Endothelial cell of umbilical vein (primary cell): ENCODE measurements around the gene LGALS4. TPM values are rescaled to one million over a fixed set of nuclear protein-coding genes. Genes with fewer than 3 reads are reported as not detected.
"Not testable (repeated sequence)": the region's sequence is repeated elsewhere in the genome, so short reads cannot be mapped to it uniquely, and the experiment has no call there.

Experiments
- BruUV-seq: library from RNA; stranded (reverse); fragments of 400-500 nt; replicated peaks from 2 replicates; lab custom pipeline; 2021; lab: Mats Ljungman, UMichigan
- CTCF ChIA-PET: fragments of 300-600, 350-600 bp; sonication (Branson Sonifier 250); formaldehyde crosslinking; loops from one replicate; lab custom pipeline; 2021; ENCODE audit warnings: antibody characterized with exemption, inconsistent platforms; lab: Charles Lee
- POLR2A ChIA-PET: fragments of 300-600, 350-600 bp; sonication (Branson Sonifier 250); formaldehyde crosslinking; loops from one replicate; lab custom pipeline; 2021; ENCODE audit warnings: antibody characterized with exemption, inconsistent platforms; lab: Charles Lee
- DNase-seq: peaks from one replicate; pipeline ENCODE4 v3.0.0-alpha.2; 2011; ENCODE audit warnings: low read depth, low spot score
- FAIRE-seq: peaks from 2 replicates; lab custom pipeline; 2011; peaks lifted over from hg19 to GRCh38; lab: Jason Lieb, UNC
- H2AFZ ChIP-seq: 2 replicates; pipeline ENCODE4 v1.6.0; 2012; ENCODE audit warnings: low read depth, low read length, control low read depth, inconsistent platforms
- H3K27ac ChIP-seq: 2 replicates; pipeline ENCODE4 v1.5.1; 2011; ENCODE audit warnings: low read depth, mild to moderate bottlenecking, control low read depth, low read length, moderate library complexity; ENCODE audit not compliant: insufficient read depth
- H3K27me3 ChIP-seq, 2 experiments: 2 replicates each; pipeline versions ENCODE4 v1.6.0 to v1.6.1; 2011; ENCODE audit warnings: low read length in 2 of 2, mixed read lengths in 1 of 2; ENCODE audit not compliant: control insufficient read depth in 2 of 2, insufficient read depth in 2 of 2
- H3K36me3 ChIP-seq, 2 experiments: 2 replicates in 1 of 2; 3 replicates in 1 of 2; pipeline ENCODE4 v1.5.1; 2011; ENCODE audit warnings: low read length in 2 of 2, mild to moderate bottlenecking in 1 of 2, moderate library complexity in 1 of 2; ENCODE audit not compliant: control insufficient read depth in 2 of 2, insufficient read depth in 2 of 2; ENCODE audit errors: extremely low read depth in 1 of 2
- H3K4me1 ChIP-seq: 3 replicates; pipeline ENCODE4 v1.5.1; 2011; ENCODE audit warnings: mild to moderate bottlenecking, low read length; ENCODE audit not compliant: control insufficient read depth, insufficient read depth; ENCODE audit errors: extremely low read depth
- H3K4me2 ChIP-seq: 2 replicates; pipeline ENCODE4 v1.6.1; 2011; ENCODE audit warnings: low read length, control low read depth, mixed read lengths; ENCODE audit not compliant: insufficient read depth
- H3K4me3 ChIP-seq, 3 experiments: fragments of 200-600 bp in 1 of 3; sonication (generic), shearing (Covaris generic) in 1 of 3; replicated peaks in 1 of 3; 2 replicates each; pipeline ENCODE4 v1.5.1; 2011 to 2016; ENCODE audit warnings: control low read depth in 3 of 3, low read length in 3 of 3, mild to moderate bottlenecking in 2 of 3, inconsistent platforms in 1 of 3, low read depth in 1 of 3, moderate library complexity in 1 of 3; ENCODE audit not compliant: insufficient read depth in 1 of 3
- H3K79me2 ChIP-seq: 2 replicates; pipeline ENCODE4 v1.6.0; 2012; ENCODE audit warnings: low read length, inconsistent platforms; ENCODE audit not compliant: control insufficient read depth, insufficient read depth
- H3K9ac ChIP-seq: replicated peaks from 2 replicates; pipeline ENCODE3; 2011; ENCODE audit warnings: low read length, control low read depth; ENCODE audit not compliant: insufficient read depth; ENCODE audit errors: extremely low read depth
- H3K9me1 ChIP-seq: replicated peaks from 3 replicates; pipeline ENCODE4 v1.6.0; 2011; ENCODE audit warnings: mild to moderate bottlenecking, low read length; ENCODE audit not compliant: control insufficient read depth, insufficient read depth; ENCODE audit errors: extremely low read depth
- H3K9me3 ChIP-seq: replicated peaks from 2 replicates; pipeline ENCODE4 v1.5.1; 2012; ENCODE audit warnings: low read length, inconsistent platforms; ENCODE audit not compliant: control insufficient read depth, insufficient read depth
- H4K20me1 ChIP-seq: replicated peaks from 2 replicates; pipeline ENCODE3; 2011; ENCODE audit warnings: mild to moderate bottlenecking, low read length; ENCODE audit not compliant: control insufficient read depth, insufficient read depth; ENCODE audit errors: extremely low read depth
- FOS ChIP-seq: IDR thresholded peaks from 2 replicates; pipeline ENCODE4 v1.6.1; 2011; ENCODE audit warnings: mild to moderate bottlenecking, low read length, moderate library complexity, borderline replicate concordance; ENCODE audit not compliant: insufficient read depth
- GATA2 ChIP-seq: IDR thresholded peaks from 2 replicates; pipeline ENCODE4 v1.7.0; 2011; ENCODE audit warnings: low read depth, mild to moderate bottlenecking, moderate library complexity, mixed read lengths, low read length; ENCODE audit not compliant: insufficient read length, insufficient read depth
- JUN ChIP-seq: IDR thresholded peaks from 2 replicates; pipeline ENCODE4 v1.6.1; 2011; ENCODE audit warnings: borderline replicate concordance, low read depth; ENCODE audit not compliant: insufficient read length, insufficient read depth
- MYC ChIP-seq: IDR thresholded peaks from one replicate; pipeline ENCODE4 v1.6.1; 2011; ENCODE audit warnings: mild to moderate bottlenecking, low read depth, low read length
- POLR2A ChIP-seq: IDR thresholded peaks from 2 replicates; pipeline ENCODE4 v1.6.1; 2012; ENCODE audit warnings: low read depth, mild to moderate bottlenecking, control low read depth, low read length
- POLR2AphosphoS5 ChIP-seq: IDR thresholded peaks from 2 replicates; pipeline ENCODE4 v1.6.1; 2012; ENCODE audit warnings: low read depth, mild to moderate bottlenecking, control low read depth, low read length, moderate library complexity; ENCODE audit not compliant: insufficient read depth
- dilution Hi-C: fragments of 300-500 bp; cut with MboI; formaldehyde crosslinking; loops from one replicate; pipeline ENCODE4 v1.15.0; 2019; ENCODE audit warnings: low sequenced_read_pairs; ENCODE audit not compliant: extremely low pct_ligation_motif_present
- intact Hi-C: fragments of 100-400 bp; cut with micrococcal nuclease; formaldehyde crosslinking; loops from one replicate; pipeline ENCODE4 v1.10.0; 2022
- polyA plus RNA-seq, 4 experiments: library from polyadenylated mRNA; depleted of rRNA in 3 of 4; stranded (reverse) in 3 of 4; unstranded in 1 of 4; fragments of >200 nt; gene quantifications; 2 replicates each; pipeline versions ENCODE4 v1.2.1 to v1.2.3, GENCODE V29; 2011 to 2012; ENCODE audit warnings: missing spikeins in 1 of 4
- total RNA-seq: library from RNA; stranded (reverse); gene quantifications from 2 replicates; pipeline ENCODE4 v1.2.3, GENCODE V29; 2021
- TF ChIP-seq, protein P1 (sequence below), 2 donors: IDR thresholded peaks; 1 replicate in 1 of 2; 2 replicates in 1 of 2; pipeline ENCODE4 v1.5.1; 2011; ENCODE audit warnings: low read length in 2 of 2, mild to moderate bottlenecking in 2 of 2, moderate library complexity in 2 of 2, control low read depth in 1 of 2, inconsistent platforms in 1 of 2, low read depth in 1 of 2; ENCODE audit not compliant: insufficient read depth in 1 of 2; ENCODE audit errors: extremely low read depth in 1 of 2

The LGALS4 gene
- total and polyA plus RNA-seq, 2 donors (not counting 3 experiments of a cell fraction or from before 2014, with no cell fraction given) = 0.19 TPM; not detected in 1

DNA sequence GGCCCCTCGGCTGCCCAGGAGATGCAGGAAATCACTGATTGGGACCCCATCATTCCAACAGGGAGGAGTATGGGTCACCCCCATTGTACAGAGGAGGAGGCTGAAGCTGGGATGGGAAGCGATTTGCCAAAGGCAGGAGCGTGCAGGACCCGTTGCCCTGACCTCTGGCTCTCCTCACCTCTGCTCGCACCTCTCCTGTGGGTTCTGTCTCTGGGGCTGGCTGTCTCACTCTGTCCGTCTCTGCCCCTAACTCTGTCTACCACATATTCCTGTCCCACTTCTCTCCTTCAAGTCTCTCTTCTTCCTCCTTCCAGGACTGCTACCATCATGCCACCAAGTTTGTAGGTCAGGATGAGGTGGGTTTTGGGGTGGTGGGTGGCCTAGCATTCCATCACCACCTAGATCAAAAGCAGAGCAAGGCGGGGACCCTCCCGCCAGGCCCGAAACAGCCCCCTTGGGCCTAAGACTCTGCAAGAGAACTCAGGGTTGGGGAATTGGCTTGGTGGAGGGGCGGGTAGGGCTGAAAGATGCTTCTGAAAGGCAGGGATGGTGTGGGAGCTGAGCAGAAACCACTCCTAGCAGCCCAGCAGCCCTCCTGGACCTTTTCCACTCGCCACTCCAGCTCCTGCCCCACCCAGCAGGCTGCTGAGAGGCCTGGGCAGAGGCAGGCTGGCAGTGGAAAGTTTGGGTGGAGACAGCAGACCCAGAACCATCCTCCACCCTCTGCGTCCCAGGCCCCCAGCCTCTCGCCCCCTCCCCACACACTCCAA lies 38.4 kb downstream of the LGALS4 start:
- Histone ChIP-seq H3K27ac (no peak overlapping the region), H4K20me1 (no peaks in the 10 kb centered on the region), H3K4me3 (no peak overlapping the region), H3K9me1 (no peaks in the 10 kb centered on the region), H2AFZ (no peak overlapping the region), H3K9me3 (no peaks in the 10 kb centered on the region), H3K4me1 (peaks cover 5% of the 10 kb centered on the region), H3K27me3 (no peaks in the 10 kb centered on the region), H3K9ac (no peak overlapping the region), H3K36me3 (no peaks in the 10 kb centered on the region), H3K4me2 (no peak overlapping the region), H3K79me2 (no peaks in the 10 kb centered on the region)
- POLR2A ChIA-PET = no interaction called here
- intact Hi-C loops = no loop called here
- TF ChIP-seq GATA2 (no peak), POLR2A (no peak)
- no peak for FAIRE-seq
- dilution Hi-C loops = no loop called here
- DNase-seq = no peak
- CTCF ChIA-PET = no interaction called here
- no TSS peak for BruUV-seq

GRCh38 chr19:38773469-38774177 lies 39.1 kb downstream of the LGALS4 start, which contains the start of gene LGALS7:
LGALS7 (minus strand) TSS chr19:38773517; CDS start chr19:38773492, 25 bp downstream.
- H2AFZ ChIP-seq = no peak within 1 kb of the TSS
- POLR2A ChIA-PET = no interaction called here
- H3K27me3 ChIP-seq = no peaks in the 10 kb centered on the region
- CTCF ChIA-PET = interaction anchor here (0.6 kb wide), 1 partner anchor 19 kb away, joined by 3 read pairs; no protein-coding TSS in a partner anchor
- H3K9me3 ChIP-seq = no peaks in the 10 kb centered on the region
- no peaks in the 10 kb centered on the region for H3K79me2 ChIP-seq
- no peak within 1 kb of the TSS for H3K27ac ChIP-seq
- DNase-seq = no peak
- H3K9me1 ChIP-seq = no peaks in the 10 kb centered on the region
- no peak within 1 kb of the TSS for H3K4me2 ChIP-seq
- no peak for FAIRE-seq
- TF ChIP-seq JUN = no peak
- no peak for TF ChIP-seq MYC
- TF ChIP-seq POLR2A = no peak
- TF ChIP-seq, protein P1, sequence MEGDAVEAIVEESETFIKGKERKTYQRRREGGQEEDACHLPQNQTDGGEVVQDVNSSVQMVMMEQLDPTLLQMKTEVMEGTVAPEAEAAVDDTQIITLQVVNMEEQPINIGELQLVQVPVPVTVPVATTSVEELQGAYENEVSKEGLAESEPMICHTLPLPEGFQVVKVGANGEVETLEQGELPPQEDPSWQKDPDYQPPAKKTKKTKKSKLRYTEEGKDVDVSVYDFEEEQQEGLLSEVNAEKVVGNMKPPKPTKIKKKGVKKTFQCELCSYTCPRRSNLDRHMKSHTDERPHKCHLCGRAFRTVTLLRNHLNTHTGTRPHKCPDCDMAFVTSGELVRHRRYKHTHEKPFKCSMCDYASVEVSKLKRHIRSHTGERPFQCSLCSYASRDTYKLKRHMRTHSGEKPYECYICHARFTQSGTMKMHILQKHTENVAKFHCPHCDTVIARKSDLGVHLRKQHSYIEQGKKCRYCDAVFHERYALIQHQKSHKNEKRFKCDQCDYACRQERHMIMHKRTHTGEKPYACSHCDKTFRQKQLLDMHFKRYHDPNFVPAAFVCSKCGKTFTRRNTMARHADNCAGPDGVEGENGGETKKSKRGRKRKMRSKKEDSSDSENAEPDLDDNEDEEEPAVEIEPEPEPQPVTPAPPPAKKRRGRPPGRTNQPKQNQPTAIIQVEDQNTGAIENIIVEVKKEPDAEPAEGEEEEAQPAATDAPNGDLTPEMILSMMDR (IDR thresholded peaks at IDR 0.05; ENCODE audit: extremely low read depth in 1 of 2, insufficient read depth in 1 of 2, low read depth in 1 of 2, low read length in 2 of 2) = no peak
- no peak for TF ChIP-seq POLR2AphosphoS5
- TF ChIP-seq GATA2 = no peak
- no peak for TF ChIP-seq FOS
- H4K20me1 ChIP-seq = no peaks in the 10 kb centered on the region
- H3K4me1 ChIP-seq = peaks cover 5% of the 10 kb centered on the region
- H3K4me3 ChIP-seq = no peak within 1 kb of the TSS
- no peaks in the 10 kb centered on the region for H3K36me3 ChIP-seq
- H3K9ac ChIP-seq = no peak within 1 kb of the TSS
- intact Hi-C loops (no loop called here), dilution Hi-C loops (no loop called here)
- no TSS peak for BruUV-seq

DNA sequence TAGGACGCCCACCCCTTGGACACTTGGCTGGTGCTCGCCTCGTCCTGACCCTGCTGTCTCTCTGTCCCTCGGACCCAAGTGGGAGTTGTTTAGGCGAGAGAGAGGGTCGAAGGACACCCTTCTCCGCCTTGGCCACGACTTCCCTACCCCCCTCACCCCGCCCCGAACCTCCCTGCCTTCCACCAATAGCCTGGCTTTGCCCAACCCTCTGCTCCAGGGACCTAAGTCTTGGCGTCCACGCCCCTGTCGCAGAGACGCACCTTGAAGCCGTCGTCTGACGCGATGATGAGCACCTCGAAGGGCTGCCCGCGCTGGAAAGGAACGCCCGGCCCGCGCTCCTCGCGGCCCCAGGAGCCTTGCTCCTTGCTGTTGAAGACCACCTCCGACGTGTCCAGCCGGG lies 41.2 kb downstream of the LGALS4 start:
- FAIRE-seq, CTCF ChIA-PET: not testable (repeated sequence)

More for the DNA sequence above, 41.2 kb downstream of the LGALS4 start:
- H3K79me2 ChIP-seq, H3K9me1 ChIP-seq, POLR2A ChIA-PET, H3K36me3 ChIP-seq, H3K9me3 ChIP-seq, H3K27me3 ChIP-seq, H2AFZ ChIP-seq, H4K20me1 ChIP-seq, H3K4me3 ChIP-seq, H3K4me1 ChIP-seq, H3K27ac ChIP-seq, dilution Hi-C loops, intact Hi-C loops, H3K9ac ChIP-seq, DNase-seq, BruUV-seq, H3K4me2 ChIP-seq: not testable (repeated sequence)
